Measurements from ENCODE around the gene SURF2. TPM values are rescaled to one million over a fixed set of nuclear protein-coding genes. Genes with fewer than 3 reads are reported as not detected.

SURF2 gene
- polyA plus RNA-seq, 1 experiment: 10.0 TPM

GRCh38 chr9:133405508-133406438, 49.4 kb downstream of the SURF2 start:
- Histone ChIP-seq H3K4me3 (ENCODE audit: low read depth, low read length) (no peak overlapping the region), H3K36me3 (ENCODE audit: control insufficient read depth, insufficient read depth, low read length) (peaks cover 19% of the 10 kb centered on the region), H3K27me3 (ENCODE audit: control insufficient read depth, insufficient read depth, low read length) (no peaks in the 10 kb centered on the region)
- ChIA-PET POLR2A (no interaction called here), CTCF (interaction anchor here (0.6 to 2.4 kb wide), 8 partner anchors 10 to 80 kb away, joined by 3 to 13 read pairs (median 3); partner anchors contain the start of gene CACFD1)
- DNase-seq (ENCODE audit: low read depth): no peak
- TF ChIP-seq, protein P1, sequence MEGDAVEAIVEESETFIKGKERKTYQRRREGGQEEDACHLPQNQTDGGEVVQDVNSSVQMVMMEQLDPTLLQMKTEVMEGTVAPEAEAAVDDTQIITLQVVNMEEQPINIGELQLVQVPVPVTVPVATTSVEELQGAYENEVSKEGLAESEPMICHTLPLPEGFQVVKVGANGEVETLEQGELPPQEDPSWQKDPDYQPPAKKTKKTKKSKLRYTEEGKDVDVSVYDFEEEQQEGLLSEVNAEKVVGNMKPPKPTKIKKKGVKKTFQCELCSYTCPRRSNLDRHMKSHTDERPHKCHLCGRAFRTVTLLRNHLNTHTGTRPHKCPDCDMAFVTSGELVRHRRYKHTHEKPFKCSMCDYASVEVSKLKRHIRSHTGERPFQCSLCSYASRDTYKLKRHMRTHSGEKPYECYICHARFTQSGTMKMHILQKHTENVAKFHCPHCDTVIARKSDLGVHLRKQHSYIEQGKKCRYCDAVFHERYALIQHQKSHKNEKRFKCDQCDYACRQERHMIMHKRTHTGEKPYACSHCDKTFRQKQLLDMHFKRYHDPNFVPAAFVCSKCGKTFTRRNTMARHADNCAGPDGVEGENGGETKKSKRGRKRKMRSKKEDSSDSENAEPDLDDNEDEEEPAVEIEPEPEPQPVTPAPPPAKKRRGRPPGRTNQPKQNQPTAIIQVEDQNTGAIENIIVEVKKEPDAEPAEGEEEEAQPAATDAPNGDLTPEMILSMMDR (IDR thresholded peaks at IDR 0.05; ENCODE audit: insufficient read depth, low read depth, low read length): no peak

GRCh38 chr9:133406480-133407307, 50.3 kb downstream of the SURF2 start:
- H3K4me3 ChIP-seq (ENCODE audit: low read depth, low read length): no peak overlapping the region
- TF ChIP-seq, protein P1 (IDR thresholded peaks at IDR 0.05; ENCODE audit: insufficient read depth, low read depth, low read length): peak; percentile 95
- no peaks in the 10 kb centered on the region for H3K27me3 ChIP-seq (ENCODE audit: control insufficient read depth, insufficient read depth, low read length)
- peaks cover 21% of the 10 kb centered on the region for H3K36me3 ChIP-seq (ENCODE audit: control insufficient read depth, insufficient read depth, low read length)
- DNase-seq (ENCODE audit: low read depth): no peak
- ChIA-PET CTCF (interaction anchor here (0.7 to 2.4 kb wide), 7 partner anchors 9 to 79 kb away, joined by 3 to 13 read pairs (median 3); partner anchors contain the start of gene CACFD1), POLR2A (no interaction called here)

- TF ChIP-seq, protein P1 (IDR thresholded peaks at IDR 0.05; ENCODE audit: insufficient read depth, low read depth, low read length): no peak
- Histone ChIP-seq H3K27me3 (ENCODE audit: control insufficient read depth, insufficient read depth, low read length) (no peaks in the 10 kb centered on the region), H3K4me3 (ENCODE audit: low read depth, low read length) (no peak overlapping the region), H3K36me3 (ENCODE audit: control insufficient read depth, insufficient read depth, low read length) (peaks cover 27% of the 10 kb centered on the region)
- ChIA-PET CTCF (no interaction called here), POLR2A (no interaction called here)
- DNase-seq (ENCODE audit: low read depth): no peak
Measured at GRCh38 chr9:133408042-133408441, 51.7 kb downstream of the SURF2 start.

Small RNA genes within 50 kb of the gene (small RNA-seq; reads per million reads assigned to genes)
- gene RF00019 (ENCODE audit: insufficient read length, low read depth, low replicate concordance) (not detected), gene SNORD24 (ENCODE audit: insufficient read length, low read depth, low replicate concordance) (not detected), gene SNORD36A (ENCODE audit: insufficient read length, low read depth, low replicate concordance) (not detected), gene SNORD36B (ENCODE audit: insufficient read length, low read depth, low replicate concordance) (not detected), gene SNORD36C (ENCODE audit: insufficient read length, low read depth, low replicate concordance) (not detected)

Other genes starting within 250 kb of the SURF2 start
- 18.0 and 25.1 TPM in 2 replicates for gene RALGDS, start 235.3 kb upstream of the SURF2 start, polyA plus RNA-seq (2011; rRNA removed)
- gene GBGT1, start 192.6 kb upstream of the SURF2 start, polyA plus RNA-seq (2011; rRNA removed): 5.0 and 10.3 TPM in 2 replicates
- gene OBP2B, start 147.3 kb upstream of the SURF2 start, polyA plus RNA-seq (2011; rRNA removed): not detected in 2 replicates
- not detected in 2 replicates for gene ABO, start 81.3 kb upstream of the SURF2 start, polyA plus RNA-seq (2011; rRNA removed)
- 8.4 and 9.4 TPM in 2 replicates for gene SURF6, start 20.4 kb upstream of the SURF2 start, polyA plus RNA-seq (2011; rRNA removed)
- 18.4 and 28.3 TPM in 2 replicates for gene MED22, start 8.4 kb upstream of the SURF2 start, polyA plus RNA-seq (2011; rRNA removed)
- gene RPL7A, start 8.3 kb upstream of the SURF2 start, polyA plus RNA-seq (2011; rRNA removed): 2,964 and 3,329 TPM in 2 replicates
- 36.0 and 46.1 TPM in 2 replicates for gene SURF1, start 63 bp upstream of the SURF2 start, polyA plus RNA-seq (2011; rRNA removed)
- 259 and 401 TPM in 2 replicates for gene SURF4, start 19.5 kb downstream of the SURF2 start, polyA plus RNA-seq (2011; rRNA removed)
- gene STKLD1, start 19.8 kb downstream of the SURF2 start, polyA plus RNA-seq (2011; rRNA removed): 0.70 and 1.2 TPM in 2 replicates
- gene REXO4, start 61.5 kb downstream of the SURF2 start, polyA plus RNA-seq (2011; rRNA removed): 22.7 and 24.0 TPM in 2 replicates
- gene ADAMTS13, start 65.8 kb downstream of the SURF2 start, polyA plus RNA-seq (2011; rRNA removed): 1.3 and 2.4 TPM in 2 replicates
- 15.8 and 19.1 TPM in 2 replicates for gene CACFD1, start 103.4 kb downstream of the SURF2 start, polyA plus RNA-seq (2011; rRNA removed)
- 5.1 and 9.0 TPM in 2 replicates for gene SLC2A6, start 122.5 kb downstream of the SURF2 start, polyA plus RNA-seq (2011; rRNA removed)
- not detected in 2 replicates for gene MYMK, start 168.4 kb downstream of the SURF2 start, polyA plus RNA-seq (2011; rRNA removed)
- gene ADAMTSL2, start 178.2 kb downstream of the SURF2 start, polyA plus RNA-seq (2011; rRNA removed): not detected in 2 replicates